HepG2 (cell line): ENCODE measurements around the gene SUN5.

ENCODE experiments used
- CTCF ChIP-seq: sonication (generic); formaldehyde crosslinking; IDR thresholded peaks from 2 replicates; pipeline ENCODE4 v1.5.0; 2020; ENCODE audit warnings: mild to moderate bottlenecking, missing genetic modification reagents, moderate library complexity
- EP300 ChIP-seq, 3 experiments: sonication (generic) in 1 of 3; formaldehyde crosslinking in 1 of 3; IDR thresholded peaks; 2 replicates each; pipeline versions ENCODE4 v1.5.1 to v1.6.1; 2011 to 2020; ENCODE audit warnings: low read depth in 2 of 3, low read length in 2 of 3, borderline replicate concordance in 1 of 3, improper control_type of control experiment in 1 of 3, mild to moderate bottlenecking in 1 of 3, missing genetic modification reagents in 1 of 3, moderate library complexity in 1 of 3
- EZH2 ChIP-seq: conservative IDR thresholded peaks from 2 replicates; pipeline ENCODE4 v1.6.1; 2012; ENCODE audit warnings: mild to moderate bottlenecking, low read depth, low read length, moderate library complexity
- NR2F6 ChIP-seq, 2 experiments: IDR thresholded peaks; 2 replicates each; pipeline ENCODE4 v1.6.1; 2016; ENCODE audit warnings: antibody characterized with exemption in 1 of 2, mild to moderate bottlenecking in 1 of 2
- ZFP90 ChIP-seq: sonication (generic); formaldehyde crosslinking; IDR thresholded peaks from 2 replicates; pipeline ENCODE4 v1.8.0; 2022; ENCODE audit warnings: missing genetic modification reagents, mild to moderate bottlenecking, inconsistent platforms, borderline replicate concordance

- no peak for TF ChIP-seq EZH2
- TF ChIP-seq CTCF (CRISPR knock-in tag): no peak
- no peak for TF ChIP-seq NR2F6 (IDR thresholded peaks at IDR 0.05)
- no peak for TF ChIP-seq NR2F6 (CRISPR knock-in tag; IDR thresholded peaks at IDR 0.05)
- TF ChIP-seq EP300 (IDR thresholded peaks at IDR 0.05; ENCODE audit: low read depth in 2 of 2, low read length in 2 of 2): no peak
- TF ChIP-seq EP300 (CRISPR knock-in tag; IDR thresholded peaks at IDR 0.05; ENCODE audit: borderline replicate concordance): no peak
- no peak for TF ChIP-seq ZFP90 (CRISPR knock-in tag)
Observed at GRCh38 chr20:32980131-32980941, 23.9 kb downstream of the SUN5 start.
